GM15510 (cell line): Measurements from ENCODE around the gene MPST.

Experiments used
- POLR2A ChIP-seq: IDR thresholded peaks from 3 replicates; pipeline ENCODE4 v1.6.1; 2011; ENCODE audit warnings: borderline replicate concordance; ENCODE audit not compliant: insufficient read length; ENCODE audit errors: extremely low read depth

The MPST gene

DNA sequence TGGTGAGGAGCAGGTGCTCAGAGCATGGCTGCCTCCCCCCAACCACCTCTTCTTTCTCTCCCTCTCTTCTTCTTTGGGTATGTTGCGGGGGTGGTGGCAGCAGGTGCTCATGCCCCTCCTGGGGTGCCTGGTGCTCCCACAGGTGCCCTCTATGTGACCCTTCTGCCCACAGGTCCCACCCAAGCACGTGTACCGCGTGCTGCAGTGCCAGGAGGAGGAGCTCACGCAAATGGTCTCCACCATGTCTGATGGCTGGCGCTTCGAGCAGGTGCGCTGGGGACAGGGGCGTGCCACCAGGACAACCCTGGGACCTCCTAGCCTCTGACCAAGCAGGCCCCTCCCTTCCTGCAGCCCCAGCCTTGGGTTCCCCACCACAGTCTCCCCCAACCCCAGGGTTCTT is 37.7 kb downstream of the MPST start:
- no peak for TF ChIP-seq POLR2A

DNA sequence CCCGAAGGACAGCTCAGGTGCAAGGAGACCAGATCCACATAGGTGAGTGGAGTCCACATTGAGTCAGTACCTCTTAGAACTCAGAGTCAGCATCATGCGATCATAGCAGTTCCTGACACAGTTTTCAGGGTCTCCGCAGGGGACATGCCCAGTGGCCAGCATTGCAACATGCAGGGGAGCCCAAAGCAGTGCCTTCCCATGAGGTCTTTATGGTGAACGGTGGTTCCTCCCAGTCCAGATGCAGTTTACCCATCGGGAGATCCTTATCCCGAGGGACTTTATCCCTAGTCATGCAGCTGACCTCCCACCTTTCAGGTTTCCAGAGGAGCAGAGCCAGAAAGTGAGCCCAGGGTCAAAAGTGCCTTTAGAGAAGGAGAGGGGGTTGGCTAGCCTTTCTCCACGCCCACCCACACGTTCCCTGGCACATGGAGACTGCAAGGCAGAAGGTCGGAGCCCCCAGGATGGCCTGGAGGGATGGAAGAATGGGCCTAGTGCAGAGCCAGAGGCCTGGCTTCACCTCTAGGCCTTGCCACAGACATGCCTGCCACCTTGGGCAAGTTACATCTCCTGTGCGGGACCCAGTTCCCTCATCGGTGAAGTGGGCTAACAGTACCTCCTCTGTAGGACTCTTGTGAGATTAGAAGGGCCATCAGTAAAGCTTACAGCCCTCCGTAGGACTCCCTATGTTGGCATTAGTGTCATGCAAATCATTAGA is 38.4 kb downstream of the MPST start:
- TF ChIP-seq POLR2A, result no peak

DNA sequence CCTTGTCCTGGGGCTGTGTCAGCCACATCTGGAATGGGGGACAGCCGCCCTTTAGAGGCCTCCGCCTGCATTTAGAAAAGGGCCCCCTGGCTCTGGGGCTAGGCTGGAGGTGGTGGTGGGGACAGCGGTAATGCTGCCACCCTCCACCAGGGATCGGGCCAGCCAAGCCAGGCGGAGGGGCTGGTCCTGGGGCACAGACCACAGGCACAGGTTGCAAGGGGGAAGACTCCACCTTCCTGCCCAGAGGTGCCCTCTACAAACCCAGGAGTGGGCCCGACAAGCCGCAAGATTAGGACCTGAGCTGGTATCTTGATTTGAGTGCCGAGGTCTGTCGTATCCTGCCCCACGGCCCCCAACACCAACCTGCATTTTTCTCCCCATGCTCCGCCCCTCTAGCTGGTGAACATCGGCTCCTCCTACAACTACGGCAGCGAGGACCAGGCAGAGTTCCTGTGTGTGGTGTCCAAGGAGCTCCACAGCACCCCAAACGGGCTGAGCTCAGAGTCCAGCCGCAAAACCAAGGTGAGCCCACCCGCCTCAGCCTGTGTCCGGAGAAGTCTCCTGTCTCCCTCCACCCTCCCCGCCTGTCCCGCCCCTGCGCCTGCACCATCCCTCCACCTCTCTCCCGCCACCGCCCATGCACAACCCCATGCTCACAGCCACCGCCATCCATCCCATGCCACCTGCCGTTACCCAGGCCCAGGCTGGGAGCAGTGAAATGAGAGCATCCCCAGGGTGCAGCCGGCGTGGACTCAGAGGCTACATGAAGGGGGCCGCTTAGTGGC is 39.6 kb downstream of the MPST start:
- no peak for TF ChIP-seq POLR2A

DNA sequence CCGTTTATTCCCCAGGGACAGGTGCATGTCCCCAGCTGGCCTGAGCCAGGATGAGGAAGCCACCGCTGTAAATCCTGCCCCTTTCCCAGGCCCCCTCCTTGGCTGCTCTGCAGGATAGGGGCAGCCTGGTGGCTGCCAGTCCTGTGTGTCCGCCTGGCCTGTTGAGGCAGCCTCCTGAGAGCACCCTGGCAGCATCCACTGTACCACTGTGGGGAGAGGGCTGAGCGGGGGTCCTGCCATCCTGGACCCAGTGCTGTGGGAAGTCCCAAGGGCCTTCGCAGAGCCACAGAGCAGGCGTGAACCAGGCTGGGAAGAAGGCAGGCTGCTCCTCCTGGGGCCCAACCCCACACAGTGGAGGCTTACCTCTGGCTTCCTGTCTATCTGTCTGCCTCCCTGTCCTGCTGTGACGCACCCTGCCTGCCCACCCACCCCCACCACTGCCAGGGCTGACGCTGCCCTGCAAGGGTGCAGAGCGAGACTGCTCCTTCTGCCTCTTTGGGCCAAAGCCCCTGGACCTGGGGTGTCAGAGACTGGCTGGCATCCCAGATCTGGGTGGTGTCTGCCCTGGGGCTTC is 40.4 kb downstream of the MPST start:
- TF ChIP-seq POLR2A, result no peak

DNA sequence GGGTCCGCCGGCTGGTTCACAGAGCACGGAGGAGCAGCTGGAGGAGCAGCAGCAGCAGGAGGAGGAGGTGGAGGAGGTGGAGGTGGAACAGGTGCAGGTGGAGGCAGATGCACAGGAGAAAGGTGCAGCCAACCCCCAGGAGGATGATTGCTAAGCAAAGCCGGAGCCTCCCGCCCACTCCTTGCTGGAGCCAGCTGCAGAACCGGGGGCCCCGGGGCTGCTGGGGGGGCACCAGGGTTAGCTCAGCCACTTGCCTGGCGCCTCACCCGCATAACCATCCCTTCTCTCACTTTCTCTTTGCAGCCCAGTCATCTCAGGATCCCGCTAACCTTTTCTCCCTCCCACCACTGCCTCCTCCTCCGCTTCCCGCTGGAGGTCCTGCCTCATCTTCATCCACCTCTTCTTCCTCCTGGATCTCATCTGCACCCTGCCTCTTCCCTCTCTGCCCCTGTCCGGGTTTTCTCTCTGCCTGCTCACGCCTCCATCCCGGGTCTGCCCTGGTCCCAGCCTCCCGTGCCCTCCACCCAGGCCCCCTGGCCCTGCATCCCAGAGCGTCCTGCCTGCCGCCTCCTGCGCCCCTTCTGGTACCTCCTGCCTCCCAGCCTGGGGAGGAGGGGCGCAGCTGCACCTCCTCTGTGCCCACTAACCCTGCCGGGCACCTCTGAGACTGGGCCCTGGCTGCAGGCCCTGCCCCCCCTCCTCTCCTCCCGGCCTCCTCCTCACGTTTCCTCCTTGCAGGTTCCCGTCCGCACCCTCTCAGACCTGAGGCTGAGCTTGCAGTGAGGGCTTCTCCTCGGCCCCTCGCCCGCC is 41.5 kb downstream of the MPST start:
- TF ChIP-seq POLR2A, result no peak

DNA sequence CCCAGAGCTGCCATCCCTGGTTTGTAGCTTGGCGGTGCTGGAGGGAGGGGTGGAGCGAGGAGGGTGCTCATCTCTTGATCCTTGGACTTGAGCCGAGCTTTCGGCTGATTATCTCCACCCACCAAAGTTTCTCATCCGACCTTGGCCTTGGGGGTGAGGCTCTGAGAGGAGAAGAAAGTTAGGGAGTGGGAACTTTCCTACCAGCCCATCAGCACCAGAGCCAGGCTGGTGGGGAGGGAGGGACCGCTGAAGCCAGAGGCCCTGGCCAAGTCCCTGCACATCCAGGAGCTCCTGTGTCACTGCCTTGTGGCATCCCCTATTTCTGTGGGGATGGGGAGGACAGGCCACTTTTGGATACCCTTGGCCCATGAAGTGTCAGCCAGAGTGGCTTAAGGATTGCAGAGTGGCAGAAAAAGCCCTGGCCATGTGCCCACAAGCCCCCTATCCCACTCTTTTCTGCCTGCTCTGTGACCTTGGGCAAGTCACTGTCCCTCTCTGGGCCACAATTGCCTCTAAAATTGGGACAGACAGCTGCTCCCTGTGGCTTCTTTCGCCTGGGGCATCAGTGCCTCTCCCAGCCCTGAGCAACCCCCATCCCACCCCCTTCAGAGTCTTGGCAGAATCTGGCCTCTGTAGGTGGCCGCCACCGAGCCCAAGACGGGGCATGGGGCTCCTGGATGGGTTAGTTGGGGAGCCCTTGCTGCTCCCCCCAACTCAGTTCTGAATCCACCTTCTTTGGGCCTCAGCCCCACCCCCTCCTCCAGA is 42.3 kb downstream of the MPST start:
- no peak for TF ChIP-seq POLR2A

DNA sequence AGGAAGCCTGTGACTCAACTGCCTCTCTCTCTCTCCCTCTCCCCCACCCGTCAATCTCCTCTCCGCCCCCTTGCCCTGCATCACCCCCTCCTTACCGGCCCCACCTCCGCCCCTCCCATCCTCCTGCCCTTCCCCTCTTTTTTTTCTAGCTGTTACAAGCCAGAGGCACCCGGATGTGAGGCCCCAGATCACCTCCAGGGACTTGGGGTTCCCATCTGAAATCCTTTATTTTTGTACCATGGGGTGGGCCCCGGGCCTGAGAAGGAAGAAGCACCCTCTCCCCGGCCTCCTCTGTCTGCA is 42.8 kb downstream of the MPST start:
- TF ChIP-seq POLR2A, result no peak

DNA sequence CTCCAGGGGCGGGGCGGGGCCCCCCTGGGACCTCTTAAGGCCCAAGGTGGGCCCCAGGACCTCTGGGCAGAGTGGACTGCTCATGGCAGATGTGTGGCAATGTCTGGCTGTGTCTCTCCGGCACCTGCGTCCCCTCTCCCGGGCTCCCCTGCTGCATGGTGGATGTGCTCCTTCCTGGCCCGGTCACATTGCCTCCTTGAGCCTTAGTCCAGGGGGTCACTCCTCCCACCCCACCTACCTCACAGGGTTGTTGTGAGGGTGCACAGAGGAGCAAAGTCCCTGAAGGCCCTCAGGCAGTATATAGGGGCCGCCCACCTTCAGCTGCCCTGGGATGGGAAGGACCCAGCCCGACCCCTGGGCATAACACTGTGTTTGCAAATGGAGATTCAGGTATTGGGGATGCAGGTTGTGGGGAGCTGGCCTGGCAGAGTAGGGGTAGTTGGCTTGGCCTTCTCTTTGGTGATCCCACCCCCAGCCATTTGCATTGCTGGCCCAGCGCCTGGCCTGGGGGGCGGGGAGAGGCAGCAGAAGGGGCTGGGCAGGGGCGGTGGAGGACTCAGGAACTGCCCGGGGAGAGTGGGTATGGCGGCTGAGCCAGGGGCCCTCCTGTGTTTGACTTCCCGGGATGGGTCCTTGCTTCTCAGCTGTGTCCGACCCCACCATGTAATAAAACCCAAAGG is 43.3 kb downstream of the MPST start:
- no peak for TF ChIP-seq POLR2A

DNA sequence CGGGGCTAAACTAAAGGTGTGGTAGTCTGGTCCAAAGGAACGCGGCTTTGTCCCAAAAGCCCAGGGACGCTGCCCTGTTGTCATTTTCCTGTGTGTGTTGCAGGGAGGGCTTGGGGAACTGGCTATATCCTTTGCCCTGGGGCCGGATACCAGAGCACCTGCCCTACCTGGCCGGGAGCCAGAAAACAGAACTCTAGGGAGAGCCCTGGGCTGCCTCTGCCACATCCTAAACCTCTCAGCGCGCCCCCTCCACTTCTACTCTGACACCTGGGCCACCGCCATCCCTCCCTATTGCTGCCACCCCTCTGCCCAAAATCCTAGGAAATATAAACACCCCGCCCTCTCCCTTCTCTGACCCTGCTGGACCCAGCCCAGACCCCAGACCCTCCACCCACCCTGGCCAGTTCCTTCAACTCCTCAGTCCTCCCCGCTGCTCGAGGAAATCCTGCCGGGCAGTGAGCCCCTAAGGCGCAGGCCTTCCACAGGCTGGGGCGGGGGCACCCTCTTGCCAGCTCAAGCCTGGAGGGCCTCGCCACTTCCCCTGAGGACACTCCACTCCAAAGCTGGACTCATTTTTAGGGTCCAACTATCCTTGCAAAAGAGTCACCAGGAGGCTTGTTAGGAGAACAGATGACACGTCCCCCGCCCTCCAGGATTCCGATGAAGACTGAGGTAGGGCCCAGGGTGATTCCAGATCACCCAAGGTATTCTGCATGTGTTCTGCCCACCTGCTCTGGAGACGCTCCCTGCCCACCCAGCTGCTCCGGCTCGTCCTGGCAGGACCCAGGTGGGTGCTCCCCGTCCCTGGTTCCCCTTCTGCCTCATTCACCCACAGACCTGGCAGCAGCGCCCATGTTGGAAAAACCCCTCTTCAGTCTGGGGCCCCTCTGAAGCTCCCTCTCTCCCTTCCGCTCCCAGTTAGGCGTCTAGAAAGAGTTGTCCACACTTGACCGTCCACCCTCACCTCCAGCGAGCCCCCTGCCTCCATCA is 44.2 kb downstream of the MPST start:
- TF ChIP-seq POLR2A, result no peak

DNA sequence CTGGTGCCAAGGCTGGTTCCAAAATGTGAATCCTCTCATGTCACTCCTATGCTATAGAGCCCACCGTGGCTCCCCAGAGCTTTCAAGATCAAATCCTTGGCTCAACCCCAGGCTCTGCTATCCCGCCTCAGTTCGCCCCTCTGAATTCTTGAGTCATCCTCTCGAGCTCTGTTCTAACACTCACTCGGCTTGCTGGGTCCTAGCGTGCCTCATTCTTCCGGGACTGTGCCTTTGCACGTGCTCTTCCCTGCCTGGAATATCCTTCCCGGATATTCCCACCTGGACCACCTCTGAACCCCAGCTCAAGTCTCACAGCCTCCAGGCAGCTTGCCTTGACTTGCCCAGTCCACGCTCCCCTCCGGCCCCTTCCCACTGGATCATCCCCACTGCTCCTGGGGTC is 45.0 kb downstream of the MPST start:
- no peak for TF ChIP-seq POLR2A

DNA sequence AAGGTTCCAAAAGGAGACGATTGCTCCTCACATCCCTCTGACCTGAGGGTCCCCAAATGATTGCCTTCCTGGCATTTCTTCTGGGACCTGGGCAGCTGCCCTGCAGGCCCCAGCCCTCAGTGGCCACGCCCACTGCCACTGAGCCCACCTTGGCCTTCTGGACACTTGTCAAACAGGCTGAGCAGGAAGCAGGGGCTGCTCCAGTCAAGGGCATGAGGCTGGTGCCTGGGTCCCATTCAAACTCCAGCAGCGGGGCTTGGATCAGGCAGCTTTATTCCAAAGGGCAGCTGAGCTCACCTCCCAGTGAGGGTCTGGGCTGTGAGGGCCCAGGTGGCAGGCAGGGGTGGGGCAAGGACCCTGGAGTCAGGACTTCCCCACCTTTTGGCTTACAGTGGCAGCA is 45.6 kb downstream of the MPST start:
- TF ChIP-seq POLR2A, result no peak

DNA sequence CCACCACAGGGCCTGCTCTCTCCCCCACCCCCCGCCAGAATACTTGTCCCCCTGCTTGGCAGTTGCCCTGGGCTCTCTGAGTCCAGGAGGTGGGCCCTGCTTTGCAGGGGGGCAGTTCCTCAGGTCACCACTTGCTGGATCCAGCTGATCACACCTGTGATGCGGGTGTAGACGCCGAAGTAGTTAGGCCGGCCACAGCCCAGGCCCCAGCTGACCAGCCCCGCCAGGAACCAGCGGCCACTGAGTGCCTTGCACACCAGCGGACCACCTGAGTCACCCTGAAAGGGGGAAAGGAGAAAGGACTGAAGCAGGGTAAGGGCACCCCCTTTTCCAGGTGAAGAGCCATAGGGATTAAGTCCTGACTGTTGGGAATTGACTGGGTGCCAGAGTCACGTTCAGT is 46.4 kb downstream of the MPST start:
- TF ChIP-seq POLR2A, result no peak

DNA sequence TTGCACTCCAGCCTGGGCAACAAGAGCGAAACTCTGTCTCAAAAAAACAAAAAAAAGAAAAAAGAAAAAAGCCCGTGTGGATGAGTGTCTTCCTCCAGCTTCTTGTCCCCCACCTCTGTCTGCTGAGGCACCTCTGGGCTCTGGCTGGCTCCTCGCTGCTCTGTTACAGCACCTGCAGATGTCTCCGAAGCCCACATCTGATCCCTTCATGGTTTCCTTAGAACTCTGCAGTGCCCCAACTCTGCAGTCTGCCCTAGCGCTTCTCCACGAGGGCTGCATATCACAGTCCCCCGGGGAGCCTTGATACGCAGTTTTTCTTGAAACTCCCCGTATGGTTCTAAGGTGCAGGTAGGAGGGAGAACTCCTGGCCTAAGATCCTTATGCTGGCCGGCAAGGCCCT is 47.9 kb downstream of the MPST start:
- no peak for TF ChIP-seq POLR2A

DNA sequence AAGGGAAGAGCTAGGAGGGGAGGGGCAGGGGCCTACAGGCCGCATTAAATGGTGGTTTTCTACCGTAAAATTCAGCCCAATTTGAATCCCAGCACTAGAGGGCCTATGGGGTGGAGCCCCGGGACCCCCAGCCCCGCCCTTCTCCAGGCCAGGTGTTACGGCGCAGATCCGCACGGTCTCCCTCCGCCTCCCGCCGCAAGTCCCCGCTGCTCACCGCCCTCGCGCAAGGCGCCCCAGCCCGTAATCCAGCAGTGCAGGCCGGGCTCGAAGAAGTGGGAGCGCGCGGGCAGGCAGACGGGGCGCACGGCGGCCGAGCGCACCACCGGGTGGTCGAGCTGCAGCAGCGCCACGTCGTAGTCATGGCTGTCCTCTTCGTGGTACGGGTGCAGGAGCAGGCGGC is 49.3 kb downstream of the MPST start:
- TF ChIP-seq POLR2A, result no peak

DNA sequence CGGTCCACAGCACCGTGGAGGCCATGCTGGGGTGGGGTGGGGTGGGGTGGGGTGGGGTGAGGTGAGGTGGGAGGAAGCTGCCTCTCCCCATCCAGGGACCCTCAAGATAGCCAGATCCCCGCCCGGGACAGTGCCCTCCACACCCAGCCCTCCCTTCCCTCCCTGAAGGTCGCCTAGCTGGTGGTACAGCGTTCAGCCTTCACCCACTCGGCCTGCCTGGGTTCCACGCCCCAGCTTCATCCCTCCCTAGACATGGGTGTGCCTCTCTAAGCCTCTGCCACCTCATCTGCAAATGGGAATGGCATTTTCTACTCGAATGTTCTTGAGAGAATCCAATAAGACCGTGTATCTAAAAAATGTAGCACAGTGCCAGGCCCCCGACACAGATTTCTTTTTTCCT is 49.8 kb downstream of the MPST start:
- no peak for TF ChIP-seq POLR2A
